ENCODE data around the gene RIMS4. TPM values are rescaled to one million over a fixed set of nuclear protein-coding genes. Genes with fewer than 3 reads are reported as not detected.

Gene RIMS4
- total RNA-seq, 1 donor from 2014 or later = not detected

GRCh38 chr20:44841955-44842354 lies 31.6 kb upstream of the RIMS4 start:
- peaks cover 17% of the 10 kb centered on the region for H3K9me3 Mint-ChIP-seq
- POLR2A ChIA-PET = no interaction called here

GRCh38 chr20:44840826-44841225 lies 30.5 kb upstream of the RIMS4 start:
- intact Hi-C loops (cut with micrococcal nuclease) = no loop called here
- ChIA-PET POLR2A (no interaction called here), CTCF (no interaction called here)
- H3K9me3 Mint-ChIP-seq = peaks cover 13% of the 10 kb centered on the region
- H3K27ac Mint-ChIP-seq = no peak overlapping the region
- no peak overlapping the region for H3K4me3 Mint-ChIP-seq
- H3K36me3 Mint-ChIP-seq (ENCODE audit: low read depth) = no peaks in the 10 kb centered on the region
- TF ChIP-seq, protein P1, sequence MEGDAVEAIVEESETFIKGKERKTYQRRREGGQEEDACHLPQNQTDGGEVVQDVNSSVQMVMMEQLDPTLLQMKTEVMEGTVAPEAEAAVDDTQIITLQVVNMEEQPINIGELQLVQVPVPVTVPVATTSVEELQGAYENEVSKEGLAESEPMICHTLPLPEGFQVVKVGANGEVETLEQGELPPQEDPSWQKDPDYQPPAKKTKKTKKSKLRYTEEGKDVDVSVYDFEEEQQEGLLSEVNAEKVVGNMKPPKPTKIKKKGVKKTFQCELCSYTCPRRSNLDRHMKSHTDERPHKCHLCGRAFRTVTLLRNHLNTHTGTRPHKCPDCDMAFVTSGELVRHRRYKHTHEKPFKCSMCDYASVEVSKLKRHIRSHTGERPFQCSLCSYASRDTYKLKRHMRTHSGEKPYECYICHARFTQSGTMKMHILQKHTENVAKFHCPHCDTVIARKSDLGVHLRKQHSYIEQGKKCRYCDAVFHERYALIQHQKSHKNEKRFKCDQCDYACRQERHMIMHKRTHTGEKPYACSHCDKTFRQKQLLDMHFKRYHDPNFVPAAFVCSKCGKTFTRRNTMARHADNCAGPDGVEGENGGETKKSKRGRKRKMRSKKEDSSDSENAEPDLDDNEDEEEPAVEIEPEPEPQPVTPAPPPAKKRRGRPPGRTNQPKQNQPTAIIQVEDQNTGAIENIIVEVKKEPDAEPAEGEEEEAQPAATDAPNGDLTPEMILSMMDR (IDR thresholded peaks at IDR 0.05) = no peak
- peaks cover 28% of the 10 kb centered on the region for H3K27me3 Mint-ChIP-seq
- H3K4me1 Mint-ChIP-seq = no peaks in the 10 kb centered on the region
- DNase-seq = no peak
- no peak for ATAC-seq (ENCODE audit: low read depth)

More at GRCh38 chr20:44841955-44842354, 31.6 kb upstream of the RIMS4 start:
- no peaks in the 10 kb centered on the region for H3K4me1 Mint-ChIP-seq
- DNase-seq = no peak
- no peak overlapping the region for H3K27ac Mint-ChIP-seq
- H3K36me3 Mint-ChIP-seq (ENCODE audit: low read depth) = no peaks in the 10 kb centered on the region
- no peak for ATAC-seq (ENCODE audit: low read depth)
- CTCF ChIA-PET = no interaction called here
- peaks cover 30% of the 10 kb centered on the region for H3K27me3 Mint-ChIP-seq
- TF ChIP-seq, protein P1 (IDR thresholded peaks at IDR 0.05) = no peak
- no peak overlapping the region for H3K4me3 Mint-ChIP-seq
- intact Hi-C loops (cut with micrococcal nuclease) = no loop called here

- Mint-ChIP-seq H3K36me3 (ENCODE audit: low read depth) (no peaks in the 10 kb centered on the region), H3K4me3 (no peak overlapping the region), H3K4me1 (no peaks in the 10 kb centered on the region), H3K27me3 (peaks cover 24% of the 10 kb centered on the region), H3K27ac (no peak overlapping the region), H3K9me3 (peaks cover 13% of the 10 kb centered on the region)
- ATAC-seq (ENCODE audit: low read depth) = no peak
- TF ChIP-seq, protein P1 (IDR thresholded peaks at IDR 0.05) = no peak
- ChIA-PET POLR2A (no interaction called here), CTCF (no interaction called here)
- no peak for DNase-seq
- intact Hi-C loops (cut with micrococcal nuclease) = no loop called here
Measured at GRCh38 chr20:44839481-44839880, 29.1 kb upstream of the RIMS4 start.

- intact Hi-C loops (cut with micrococcal nuclease) = no loop called here
- ChIA-PET CTCF (no interaction called here), POLR2A (no interaction called here)
- H3K27ac Mint-ChIP-seq = no peak overlapping the region
- H3K4me1 Mint-ChIP-seq = no peaks in the 10 kb centered on the region
- H3K4me3 Mint-ChIP-seq = no peak overlapping the region
- ATAC-seq (ENCODE audit: low read depth) (no peak), DNase-seq (no peak)
- TF ChIP-seq, protein P1 (IDR thresholded peaks at IDR 0.05) = no peak
- H3K9me3 Mint-ChIP-seq = peaks cover 13% of the 10 kb centered on the region
- peaks cover 24% of the 10 kb centered on the region for H3K27me3 Mint-ChIP-seq
- no peaks in the 10 kb centered on the region for H3K36me3 Mint-ChIP-seq (ENCODE audit: low read depth)
Measured at GRCh38 chr20:44838521-44838920, 28.2 kb upstream of the RIMS4 start.

GRCh38 chr20:44837946-44838345 lies 27.6 kb upstream of the RIMS4 start:
- Mint-ChIP-seq H3K4me3 (no peak overlapping the region), H3K27ac (no peak overlapping the region), H3K36me3 (ENCODE audit: low read depth) (no peaks in the 10 kb centered on the region), H3K4me1 (no peaks in the 10 kb centered on the region), H3K9me3 (peaks cover 10% of the 10 kb centered on the region), H3K27me3 (peaks cover 21% of the 10 kb centered on the region)
- ATAC-seq (ENCODE audit: low read depth) (no peak), DNase-seq (no peak)
- POLR2A ChIA-PET = no interaction called here
- CTCF ChIA-PET = no interaction called here
- TF ChIP-seq, protein P1 (IDR thresholded peaks at IDR 0.05) = no peak
- intact Hi-C loops (cut with micrococcal nuclease) = no loop called here
